ENCODE data around the gene GMPR2.

DNA sequence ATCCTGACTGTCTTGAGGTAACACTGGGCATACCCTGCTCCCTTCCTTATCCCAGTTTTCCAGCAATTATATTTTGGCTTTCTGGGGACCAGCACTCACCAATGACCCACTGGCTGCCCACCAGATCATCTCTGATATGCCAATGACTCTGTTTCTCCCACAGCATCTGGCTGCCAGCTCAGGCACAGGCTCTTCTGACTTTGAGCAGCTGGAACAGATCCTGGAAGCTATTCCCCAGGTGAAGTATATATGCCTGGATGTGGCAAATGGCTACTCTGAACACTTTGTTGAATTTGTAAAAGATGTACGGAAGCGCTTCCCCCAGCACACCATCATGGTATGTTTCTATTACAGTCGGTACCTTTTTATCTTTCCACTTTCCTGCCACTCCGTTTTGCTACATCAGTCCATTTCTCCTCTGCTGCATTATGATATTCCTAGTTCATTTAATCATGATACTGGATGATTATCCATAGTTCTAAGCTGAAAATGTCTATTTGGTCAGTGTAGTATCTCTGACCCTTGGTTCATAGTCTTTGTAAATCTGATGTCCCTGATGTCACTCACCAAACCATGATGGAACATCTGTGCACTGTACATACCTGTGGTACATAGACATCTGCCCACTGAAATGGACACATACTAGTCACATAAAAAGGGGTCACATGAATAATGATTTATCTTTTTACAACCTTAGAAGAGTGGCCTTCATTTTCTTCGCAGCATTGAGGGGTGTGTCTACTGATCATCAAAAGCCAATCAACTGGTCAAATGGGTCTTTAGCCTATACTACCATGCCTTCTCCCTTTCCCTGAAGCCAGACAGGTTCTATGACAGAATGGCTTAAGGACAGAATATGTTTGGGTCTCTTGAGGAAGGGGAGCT, 3.3 kb downstream of the GMPR2 start:
- TF ChIP-seq, protein P1, sequence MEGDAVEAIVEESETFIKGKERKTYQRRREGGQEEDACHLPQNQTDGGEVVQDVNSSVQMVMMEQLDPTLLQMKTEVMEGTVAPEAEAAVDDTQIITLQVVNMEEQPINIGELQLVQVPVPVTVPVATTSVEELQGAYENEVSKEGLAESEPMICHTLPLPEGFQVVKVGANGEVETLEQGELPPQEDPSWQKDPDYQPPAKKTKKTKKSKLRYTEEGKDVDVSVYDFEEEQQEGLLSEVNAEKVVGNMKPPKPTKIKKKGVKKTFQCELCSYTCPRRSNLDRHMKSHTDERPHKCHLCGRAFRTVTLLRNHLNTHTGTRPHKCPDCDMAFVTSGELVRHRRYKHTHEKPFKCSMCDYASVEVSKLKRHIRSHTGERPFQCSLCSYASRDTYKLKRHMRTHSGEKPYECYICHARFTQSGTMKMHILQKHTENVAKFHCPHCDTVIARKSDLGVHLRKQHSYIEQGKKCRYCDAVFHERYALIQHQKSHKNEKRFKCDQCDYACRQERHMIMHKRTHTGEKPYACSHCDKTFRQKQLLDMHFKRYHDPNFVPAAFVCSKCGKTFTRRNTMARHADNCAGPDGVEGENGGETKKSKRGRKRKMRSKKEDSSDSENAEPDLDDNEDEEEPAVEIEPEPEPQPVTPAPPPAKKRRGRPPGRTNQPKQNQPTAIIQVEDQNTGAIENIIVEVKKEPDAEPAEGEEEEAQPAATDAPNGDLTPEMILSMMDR (IDR thresholded peaks at IDR 0.05): no peak
- no peak for TF ChIP-seq EZH2 (IDR thresholded peaks at IDR 0.05)
